Measurements from ENCODE around the gene PRR15. TPM values are rescaled to one million over a fixed set of nuclear protein-coding genes. Genes with fewer than 3 reads are reported as not detected.

The PRR15 gene
- polyA plus RNA-seq, 1 donor from 2014 or later: not detected

DNA sequence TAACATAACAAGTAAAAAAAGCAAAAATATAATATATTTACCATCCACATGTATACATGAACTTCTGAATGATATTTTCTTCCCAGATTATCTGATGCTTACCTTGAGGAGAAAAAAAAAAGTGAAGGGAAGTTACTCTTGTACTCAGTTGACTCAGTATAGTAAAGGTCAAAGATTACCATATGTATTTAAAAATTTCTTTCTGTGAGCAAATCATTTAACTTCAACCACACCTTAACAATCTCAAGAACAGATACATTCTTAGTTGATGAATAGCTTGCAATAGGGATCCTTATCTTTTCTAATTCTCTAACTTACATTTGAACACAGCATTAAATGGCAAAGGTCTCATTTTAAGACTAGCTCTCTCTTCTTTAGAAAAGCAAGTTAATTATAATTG lies 29.8 kb downstream of the PRR15 start:
- Histone ChIP-seq H4K20me1 (ENCODE audit: insufficient read depth) (no peaks in the 10 kb centered on the region), H3K9me3 (ENCODE audit: low read length) (no peaks in the 10 kb centered on the region), H3K4me3 (ENCODE audit: low read length) (no peak overlapping the region), H3K4me2 (ENCODE audit: low read length) (no peak overlapping the region), H3K36me3 (ENCODE audit: insufficient read depth, low read length) (peaks cover 3% of the 10 kb centered on the region), H3K9me2 (ENCODE audit: insufficient read depth, low read length) (no peaks in the 10 kb centered on the region), H3K27me3 (ENCODE audit: insufficient read depth, low read depth, low read length) (no peaks in the 10 kb centered on the region), H3K79me2 (replicated peaks; ENCODE audit: insufficient read depth, low read length) (no peaks in the 10 kb centered on the region), H3F3A (ENCODE audit: insufficient read depth, low read length, poor library complexity, severe bottlenecking) (no peaks in the 10 kb centered on the region), H3K27ac (ENCODE audit: low read length) (no peak overlapping the region), H3K9ac (ENCODE audit: low read length) (no peak overlapping the region), H2AFZ (ENCODE audit: low read depth, low read length) (no peak overlapping the region)
- no peak for TF ChIP-seq SMC3 (conservative IDR thresholded peaks at IDR 0.05; ENCODE audit: poor library complexity)

DNA sequence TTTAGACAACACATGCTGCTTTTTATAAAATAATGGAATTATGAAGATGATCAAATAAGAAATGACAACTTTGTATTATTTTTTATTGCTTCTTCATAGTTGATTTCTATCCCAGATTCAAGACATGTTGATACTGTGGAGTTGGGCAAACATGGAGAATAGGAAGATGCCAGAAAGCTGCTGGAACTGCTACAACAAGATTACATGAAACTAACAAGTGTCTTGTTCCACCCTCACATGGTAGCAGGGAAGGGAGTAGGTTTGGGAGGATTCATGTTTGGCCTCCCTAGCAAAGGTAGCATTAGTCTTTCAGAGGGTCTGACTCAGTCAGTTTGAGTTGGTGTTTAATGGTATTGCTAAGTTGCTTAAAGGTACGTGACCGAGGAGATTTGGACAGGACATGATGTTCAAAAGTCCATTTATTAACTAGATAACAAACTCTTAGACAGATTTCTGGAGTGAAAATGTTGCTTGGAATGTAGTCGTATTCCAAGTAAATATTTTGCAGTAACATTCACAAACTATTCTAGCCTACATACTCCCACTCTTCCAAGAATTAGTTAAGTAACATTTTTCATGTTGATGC lies 33.1 kb downstream of the PRR15 start:
- no peak overlapping the region for H3K4me2 ChIP-seq (ENCODE audit: low read length)
- no peak overlapping the region for H3K27ac ChIP-seq (ENCODE audit: low read length)
- no peaks in the 10 kb centered on the region for H3K9me2 ChIP-seq (ENCODE audit: insufficient read depth, low read length)
- no peaks in the 10 kb centered on the region for H3K27me3 ChIP-seq (ENCODE audit: insufficient read depth, low read depth, low read length)
- no peaks in the 10 kb centered on the region for H3K9me3 ChIP-seq (ENCODE audit: low read length)
- no peak overlapping the region for H2AFZ ChIP-seq (ENCODE audit: low read depth, low read length)
- TF ChIP-seq POLR2AphosphoS5 (IDR thresholded peaks at IDR 0.05) (no peak), EP300 (conservative IDR thresholded peaks at IDR 0.05; ENCODE audit: poor library complexity, severe bottlenecking) (no peak), EZH2 (IDR thresholded peaks at IDR 0.05; ENCODE audit: borderline replicate concordance, insufficient read depth, low read length, poor library complexity, severe bottlenecking) (no peak), TAF1 (IDR thresholded peaks at IDR 0.05; ENCODE audit: low read depth) (no peak), RAD21 (conservative IDR thresholded peaks at IDR 0.05) (no peak)
- TF ChIP-seq, protein P1, sequence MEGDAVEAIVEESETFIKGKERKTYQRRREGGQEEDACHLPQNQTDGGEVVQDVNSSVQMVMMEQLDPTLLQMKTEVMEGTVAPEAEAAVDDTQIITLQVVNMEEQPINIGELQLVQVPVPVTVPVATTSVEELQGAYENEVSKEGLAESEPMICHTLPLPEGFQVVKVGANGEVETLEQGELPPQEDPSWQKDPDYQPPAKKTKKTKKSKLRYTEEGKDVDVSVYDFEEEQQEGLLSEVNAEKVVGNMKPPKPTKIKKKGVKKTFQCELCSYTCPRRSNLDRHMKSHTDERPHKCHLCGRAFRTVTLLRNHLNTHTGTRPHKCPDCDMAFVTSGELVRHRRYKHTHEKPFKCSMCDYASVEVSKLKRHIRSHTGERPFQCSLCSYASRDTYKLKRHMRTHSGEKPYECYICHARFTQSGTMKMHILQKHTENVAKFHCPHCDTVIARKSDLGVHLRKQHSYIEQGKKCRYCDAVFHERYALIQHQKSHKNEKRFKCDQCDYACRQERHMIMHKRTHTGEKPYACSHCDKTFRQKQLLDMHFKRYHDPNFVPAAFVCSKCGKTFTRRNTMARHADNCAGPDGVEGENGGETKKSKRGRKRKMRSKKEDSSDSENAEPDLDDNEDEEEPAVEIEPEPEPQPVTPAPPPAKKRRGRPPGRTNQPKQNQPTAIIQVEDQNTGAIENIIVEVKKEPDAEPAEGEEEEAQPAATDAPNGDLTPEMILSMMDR (IDR thresholded peaks at IDR 0.05; ENCODE audit: poor library complexity, severe bottlenecking): no peak
- no peak overlapping the region for H3K4me3 ChIP-seq (ENCODE audit: low read length)
- no peaks in the 10 kb centered on the region for H3K36me3 ChIP-seq (ENCODE audit: insufficient read depth, low read length)
- no peak overlapping the region for H3K9ac ChIP-seq (ENCODE audit: low read length)
- H3K79me2 ChIP-seq (replicated peaks; ENCODE audit: insufficient read depth, low read length): no peaks in the 10 kb centered on the region
- H3F3A ChIP-seq (ENCODE audit: insufficient read depth, low read length, poor library complexity, severe bottlenecking): no peaks in the 10 kb centered on the region
- H4K20me1 ChIP-seq (ENCODE audit: insufficient read depth): no peaks in the 10 kb centered on the region

DNA sequence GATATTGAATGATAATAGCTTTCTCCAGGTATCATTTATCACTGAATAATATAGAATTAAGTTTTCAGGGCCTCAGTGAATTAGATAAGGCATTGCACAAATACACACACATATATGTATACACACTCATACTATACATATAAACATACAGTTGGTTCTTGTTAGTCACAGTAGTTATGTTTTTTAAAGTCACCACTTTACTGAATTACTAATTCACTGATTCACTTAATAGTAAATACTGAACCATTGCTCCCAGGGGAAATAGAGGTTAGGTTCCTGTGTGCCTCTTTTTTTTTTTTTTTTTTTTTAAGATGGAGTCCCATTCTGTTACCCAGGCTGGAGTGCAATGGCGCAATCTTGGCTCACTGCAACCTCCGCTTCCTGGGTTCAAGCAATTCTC lies 33.6 kb downstream of the PRR15 start:
- Histone ChIP-seq H3F3A (ENCODE audit: insufficient read depth, low read length, poor library complexity, severe bottlenecking) (no peaks in the 10 kb centered on the region), H3K27me3 (ENCODE audit: insufficient read depth, low read depth, low read length) (no peaks in the 10 kb centered on the region), H3K79me2 (replicated peaks; ENCODE audit: insufficient read depth, low read length) (no peaks in the 10 kb centered on the region), H3K4me3 (ENCODE audit: low read length) (no peak overlapping the region), H3K27ac (ENCODE audit: low read length) (no peak overlapping the region), H3K9ac (ENCODE audit: low read length) (no peak overlapping the region), H3K9me3 (ENCODE audit: low read length) (no peaks in the 10 kb centered on the region), H3K9me2 (ENCODE audit: insufficient read depth, low read length) (no peaks in the 10 kb centered on the region), H3K36me3 (ENCODE audit: insufficient read depth, low read length) (no peaks in the 10 kb centered on the region), H2AFZ (ENCODE audit: low read depth, low read length) (no peak overlapping the region), H3K4me2 (ENCODE audit: low read length) (no peak overlapping the region), H4K20me1 (ENCODE audit: insufficient read depth) (no peaks in the 10 kb centered on the region)
- TF ChIP-seq MXI1 (conservative IDR thresholded peaks at IDR 0.05; ENCODE audit: poor library complexity, severe bottlenecking) (no peak), RAD21 (conservative IDR thresholded peaks at IDR 0.05) (no peak), EP300 (conservative IDR thresholded peaks at IDR 0.05; ENCODE audit: poor library complexity, severe bottlenecking) (no peak), POLR2AphosphoS5 (IDR thresholded peaks at IDR 0.05) (no peak), SMC3 (conservative IDR thresholded peaks at IDR 0.05; ENCODE audit: poor library complexity) (no peak), EZH2 (IDR thresholded peaks at IDR 0.05; ENCODE audit: borderline replicate concordance, insufficient read depth, low read length, poor library complexity, severe bottlenecking) (no peak), TAF1 (IDR thresholded peaks at IDR 0.05; ENCODE audit: low read depth) (no peak)
- TF ChIP-seq, protein P1 (IDR thresholded peaks at IDR 0.05; ENCODE audit: poor library complexity, severe bottlenecking): no peak
- TF ChIP-seq, protein P2, sequence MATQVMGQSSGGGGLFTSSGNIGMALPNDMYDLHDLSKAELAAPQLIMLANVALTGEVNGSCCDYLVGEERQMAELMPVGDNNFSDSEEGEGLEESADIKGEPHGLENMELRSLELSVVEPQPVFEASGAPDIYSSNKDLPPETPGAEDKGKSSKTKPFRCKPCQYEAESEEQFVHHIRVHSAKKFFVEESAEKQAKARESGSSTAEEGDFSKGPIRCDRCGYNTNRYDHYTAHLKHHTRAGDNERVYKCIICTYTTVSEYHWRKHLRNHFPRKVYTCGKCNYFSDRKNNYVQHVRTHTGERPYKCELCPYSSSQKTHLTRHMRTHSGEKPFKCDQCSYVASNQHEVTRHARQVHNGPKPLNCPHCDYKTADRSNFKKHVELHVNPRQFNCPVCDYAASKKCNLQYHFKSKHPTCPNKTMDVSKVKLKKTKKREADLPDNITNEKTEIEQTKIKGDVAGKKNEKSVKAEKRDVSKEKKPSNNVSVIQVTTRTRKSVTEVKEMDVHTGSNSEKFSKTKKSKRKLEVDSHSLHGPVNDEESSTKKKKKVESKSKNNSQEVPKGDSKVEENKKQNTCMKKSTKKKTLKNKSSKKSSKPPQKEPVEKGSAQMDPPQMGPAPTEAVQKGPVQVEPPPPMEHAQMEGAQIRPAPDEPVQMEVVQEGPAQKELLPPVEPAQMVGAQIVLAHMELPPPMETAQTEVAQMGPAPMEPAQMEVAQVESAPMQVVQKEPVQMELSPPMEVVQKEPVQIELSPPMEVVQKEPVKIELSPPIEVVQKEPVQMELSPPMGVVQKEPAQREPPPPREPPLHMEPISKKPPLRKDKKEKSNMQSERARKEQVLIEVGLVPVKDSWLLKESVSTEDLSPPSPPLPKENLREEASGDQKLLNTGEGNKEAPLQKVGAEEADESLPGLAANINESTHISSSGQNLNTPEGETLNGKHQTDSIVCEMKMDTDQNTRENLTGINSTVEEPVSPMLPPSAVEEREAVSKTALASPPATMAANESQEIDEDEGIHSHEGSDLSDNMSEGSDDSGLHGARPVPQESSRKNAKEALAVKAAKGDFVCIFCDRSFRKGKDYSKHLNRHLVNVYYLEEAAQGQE (IDR thresholded peaks at IDR 0.05; ENCODE audit: borderline replicate concordance): no peak

Data from neural cell (in vitro differentiated cells).